HG03196 (cell line): ENCODE measurements around the gene RRP1.

ENCODE experiments used
- ATAC-seq: cut with Tn5 transposase; IDR thresholded peaks from one replicate; pipeline ENCODE4 v1.9.1; 2021; ENCODE audit not compliant: unreplicated experiment

The RRP1 gene

DNA sequence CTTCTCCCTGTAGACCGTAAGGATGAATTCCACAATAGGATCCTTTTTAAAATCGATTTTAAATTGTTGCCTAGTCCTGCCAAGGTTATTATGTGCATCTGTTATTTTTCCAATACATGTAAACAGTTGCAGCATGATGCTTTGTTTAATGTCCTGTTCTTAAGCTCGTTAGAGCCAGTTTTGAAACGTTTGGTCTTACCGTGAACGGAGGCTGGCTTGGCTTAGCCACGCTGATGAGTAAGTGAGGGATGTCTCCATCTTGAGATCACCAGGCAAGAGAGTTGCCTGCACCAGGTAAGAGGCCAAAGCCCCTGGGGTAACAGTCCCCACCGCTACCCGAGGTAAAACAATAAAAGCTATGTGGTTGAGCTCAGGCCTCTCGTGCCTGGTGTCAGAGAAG, 30.6 kb upstream of the RRP1 start:
- no peak for ATAC-seq

DNA sequence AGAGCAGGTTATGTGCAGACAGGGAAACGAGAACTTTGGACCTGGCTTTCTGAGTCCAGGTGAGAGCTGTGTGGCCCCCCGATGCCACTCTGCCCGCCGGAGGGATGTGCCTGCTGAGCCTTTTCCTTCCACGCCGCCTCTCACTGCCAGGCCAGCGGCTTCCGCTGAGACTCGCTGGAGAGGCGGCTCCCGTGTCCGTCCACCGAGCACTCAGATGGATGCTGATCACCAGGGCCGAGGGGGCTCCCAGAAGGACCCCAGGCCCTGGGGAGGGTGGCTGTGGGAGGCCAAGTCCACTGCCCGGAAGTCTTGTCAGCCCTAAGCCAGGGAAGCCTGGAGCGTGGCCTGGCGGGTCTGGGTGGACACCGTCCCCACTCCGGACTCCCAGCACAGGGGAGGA, 29.7 kb upstream of the RRP1 start:
- no peak for ATAC-seq

DNA sequence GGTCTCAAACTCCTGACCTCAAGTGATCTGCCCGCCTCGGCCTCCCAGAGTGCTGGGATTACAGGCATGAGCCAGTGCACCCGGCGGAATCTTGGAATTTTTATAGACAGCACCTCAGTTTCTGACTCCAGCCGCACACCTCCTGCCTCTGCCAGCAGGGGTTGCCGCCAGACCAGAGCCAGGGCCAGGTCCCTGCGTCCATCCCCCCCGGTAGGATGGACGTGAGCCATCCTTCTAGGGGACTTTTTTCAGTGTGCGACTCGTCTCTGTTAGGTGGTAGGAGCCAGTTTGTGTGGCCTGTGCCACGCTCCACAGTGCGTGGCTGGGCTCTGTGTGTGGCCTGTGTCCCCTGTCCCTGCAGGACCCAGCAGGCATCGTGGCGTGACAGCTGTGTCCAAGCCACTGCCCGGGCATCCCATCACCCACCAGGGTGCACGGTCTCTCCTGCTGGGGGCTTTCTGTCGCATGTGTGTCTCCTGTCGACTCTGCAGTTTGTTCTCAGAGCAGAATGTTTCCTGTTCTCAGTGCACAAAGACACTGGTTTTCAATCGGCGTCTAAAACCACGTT, 28.9 kb upstream of the RRP1 start:
- no peak for ATAC-seq

DNA sequence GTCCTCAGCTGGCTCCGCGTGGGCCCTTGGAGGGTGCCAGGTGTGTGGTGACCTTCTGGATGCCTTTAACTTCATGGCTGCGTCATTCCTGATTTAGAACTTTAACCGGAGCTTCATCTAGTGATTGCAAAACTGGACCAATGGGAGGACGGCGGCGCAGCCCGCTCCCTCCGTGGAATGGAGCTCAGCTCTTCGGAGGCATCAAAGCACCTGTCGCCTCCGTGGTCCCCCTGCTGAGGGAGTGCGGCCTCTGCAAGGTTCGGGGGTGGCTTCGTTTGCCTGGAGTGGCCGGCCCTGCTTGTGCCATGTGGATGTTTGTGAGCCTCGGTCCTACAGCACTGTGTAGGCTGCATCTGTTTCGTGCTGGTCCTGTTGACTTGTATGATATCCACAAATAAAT, 27.5 kb upstream of the RRP1 start:
- ATAC-seq: no peak

DNA sequence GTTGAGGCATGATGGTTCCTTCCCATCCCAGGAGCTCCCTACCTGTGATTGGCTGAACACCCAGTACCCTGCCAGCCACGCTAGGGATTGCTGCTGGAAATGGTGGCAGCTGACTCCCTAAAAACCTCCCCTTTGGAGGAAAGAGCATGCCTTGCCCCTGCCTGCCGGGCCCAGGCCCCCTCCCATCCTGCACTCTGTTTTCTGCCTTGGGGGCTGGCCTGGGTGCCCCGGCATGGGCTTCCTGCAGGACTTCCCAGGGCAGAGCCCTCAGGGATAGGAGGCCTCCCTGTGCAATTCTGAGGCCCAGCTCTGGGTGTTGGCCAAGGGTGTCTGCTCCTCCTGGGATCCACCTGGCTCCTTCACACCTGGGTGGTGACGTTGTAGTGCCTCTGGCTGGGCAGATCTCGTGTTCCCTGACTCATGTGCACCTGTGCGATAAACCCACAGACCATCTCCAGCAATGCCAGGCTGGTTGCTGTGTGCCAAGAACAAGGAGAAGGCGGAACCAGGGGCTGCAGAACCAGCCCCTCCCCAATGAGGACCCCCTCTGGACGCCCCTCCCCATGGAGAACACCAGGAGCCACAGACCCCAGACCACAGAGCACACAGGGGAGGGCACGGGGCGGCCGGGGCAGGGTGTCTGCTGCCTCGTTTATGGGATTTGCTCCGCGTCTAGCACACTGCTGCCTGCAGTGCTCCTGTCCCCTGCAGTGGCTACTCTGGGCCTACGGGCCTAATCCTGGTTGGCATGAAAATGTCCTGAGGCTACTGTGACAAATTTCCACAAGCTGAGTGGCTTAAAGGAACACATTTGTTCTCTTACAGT, 26.9 kb upstream of the RRP1 start:
- no peak for ATAC-seq

DNA sequence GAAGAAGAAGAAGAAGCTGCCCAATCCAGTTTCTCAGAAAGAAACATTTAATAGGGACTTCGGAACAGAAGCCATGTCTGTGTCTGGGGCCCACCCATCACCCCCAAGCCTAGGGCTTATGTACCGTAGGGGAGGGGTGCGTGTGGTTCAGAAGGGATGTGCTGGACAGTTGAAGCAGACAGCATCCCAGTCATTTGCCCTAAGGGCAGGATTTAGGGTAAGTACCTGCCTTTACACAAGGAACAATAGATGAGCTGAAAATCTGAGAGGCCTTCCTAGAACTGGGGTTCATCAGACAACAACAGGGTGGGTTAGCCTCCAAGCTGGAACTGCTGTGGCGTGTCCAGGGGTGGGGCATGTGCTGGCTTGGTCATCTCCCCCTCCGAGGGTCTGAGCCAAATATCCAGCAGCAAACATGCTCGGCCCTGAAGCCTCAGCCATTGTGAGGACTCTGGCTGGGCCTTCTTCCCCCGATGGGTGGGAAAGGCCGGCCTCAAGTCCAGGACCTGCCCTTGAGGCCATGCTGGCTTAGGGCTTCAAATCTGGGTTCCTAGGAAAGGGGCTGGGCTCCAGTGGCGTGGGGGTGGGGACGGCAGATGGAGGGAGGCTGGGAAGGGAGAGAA, 25.4 kb upstream of the RRP1 start:
- no peak for ATAC-seq

DNA sequence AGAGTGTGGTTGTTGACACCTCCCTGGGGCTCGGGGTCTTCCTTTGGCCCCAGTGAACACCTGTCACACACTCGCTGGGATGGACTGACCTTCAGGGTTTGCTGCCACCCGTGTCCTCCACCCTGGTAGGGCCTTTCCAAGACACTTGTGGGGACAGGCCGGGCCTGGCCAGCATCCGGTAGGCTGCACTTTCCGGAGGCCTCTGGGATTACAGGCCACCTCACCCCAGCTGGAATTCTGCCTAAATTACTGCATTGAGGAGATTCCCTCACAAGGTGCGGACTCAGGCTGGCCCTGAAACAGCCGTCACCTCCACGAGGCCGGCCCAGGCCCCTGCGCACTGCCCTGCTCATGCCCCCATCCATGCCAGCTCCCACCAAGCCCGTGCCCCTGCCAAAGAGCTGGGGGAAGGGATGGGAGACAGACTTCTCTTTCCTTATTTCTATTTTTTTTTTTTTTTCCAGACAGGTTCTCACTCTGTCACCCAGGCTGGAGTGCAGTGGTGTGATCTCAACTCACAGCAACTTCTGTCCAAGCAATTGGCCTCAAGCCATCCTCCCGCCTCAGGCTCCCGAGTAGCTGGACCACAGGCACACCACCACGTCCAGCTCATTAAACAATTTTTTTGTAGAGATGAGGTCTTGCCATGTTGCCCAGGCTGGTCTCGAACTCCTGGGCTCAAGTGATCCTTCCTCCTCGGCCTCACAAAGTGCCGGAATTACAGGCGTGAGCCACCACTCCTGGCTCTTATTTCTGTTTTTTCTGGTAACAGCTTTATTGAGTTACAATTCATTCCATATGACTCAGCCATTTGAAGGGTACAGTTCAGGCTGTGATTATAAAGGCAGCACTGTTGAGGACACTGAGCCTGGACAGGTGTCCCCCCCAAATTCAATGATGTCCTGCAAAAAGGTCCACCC, 24.5 kb upstream of the RRP1 start:
- no peak for ATAC-seq

GRCh38 chr21:43766734-43767497, 22.5 kb upstream of the RRP1 start:
- no peak for ATAC-seq

DNA sequence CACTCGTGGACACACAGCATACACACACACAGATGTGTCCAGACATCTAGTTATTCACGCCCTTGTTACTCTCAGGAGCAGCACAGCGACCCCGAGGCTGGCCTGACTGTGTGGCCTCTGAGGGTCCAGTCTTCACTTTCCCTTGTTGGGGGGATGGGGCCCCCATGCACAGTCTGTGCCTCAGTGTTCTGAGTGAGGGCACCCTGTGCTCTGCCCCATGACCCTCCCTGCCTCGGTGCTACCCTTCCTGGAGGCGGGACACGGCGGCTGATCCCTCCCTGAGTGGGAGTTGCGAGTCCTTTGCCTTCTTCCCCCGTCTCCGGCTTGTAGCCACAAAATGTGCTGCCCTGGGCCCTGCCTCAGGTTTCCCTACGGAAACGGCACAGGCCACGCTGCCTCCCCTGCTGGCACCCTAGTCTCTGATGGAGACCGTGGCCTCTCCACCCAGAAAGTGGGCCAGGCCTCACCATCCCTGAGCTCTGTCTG, 21.8 kb upstream of the RRP1 start:
- ATAC-seq: no peak

DNA sequence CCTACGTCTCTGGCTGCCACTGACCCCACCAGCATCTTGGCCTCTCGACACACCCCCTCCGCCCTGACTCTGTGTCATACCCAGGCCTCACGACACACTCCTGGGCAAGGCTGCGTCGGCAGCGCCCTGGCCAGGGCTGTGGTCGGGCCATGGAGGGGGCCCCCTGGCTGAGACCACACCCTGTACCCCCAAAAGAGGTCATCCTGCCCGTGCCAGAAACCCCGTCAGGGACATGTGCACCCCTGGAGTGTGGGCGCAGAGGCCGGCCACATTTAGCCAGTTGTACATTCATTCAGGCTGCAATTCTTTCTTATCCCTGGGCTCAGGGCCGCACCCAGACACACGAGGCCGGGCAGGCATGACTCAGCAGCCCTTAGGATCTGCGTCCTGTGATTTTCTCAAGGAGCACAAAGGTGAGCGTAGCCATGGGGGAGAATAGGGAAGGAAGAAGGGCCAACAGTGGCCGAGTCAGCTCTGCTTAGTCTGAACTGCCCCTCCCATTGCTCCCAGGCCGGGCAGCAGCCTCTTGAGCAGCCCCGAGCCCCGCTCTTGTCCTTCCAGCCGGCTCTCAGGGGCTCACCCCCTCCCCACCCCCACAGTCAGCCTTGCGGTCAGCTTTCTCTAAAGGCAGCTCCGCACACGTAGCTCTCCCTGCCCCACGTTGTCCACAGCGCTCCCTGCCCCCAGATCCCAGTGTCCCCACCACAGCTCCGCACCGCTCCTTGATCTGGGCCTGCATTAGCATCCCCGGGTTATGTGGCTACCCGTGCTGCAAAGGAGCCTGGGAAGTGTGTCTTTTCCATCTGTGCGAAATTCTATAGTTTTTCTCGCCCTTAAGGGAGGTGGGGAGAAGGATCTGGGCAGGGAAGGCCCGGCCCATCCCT, 21.2 kb upstream of the RRP1 start:
- ATAC-seq: no peak

DNA sequence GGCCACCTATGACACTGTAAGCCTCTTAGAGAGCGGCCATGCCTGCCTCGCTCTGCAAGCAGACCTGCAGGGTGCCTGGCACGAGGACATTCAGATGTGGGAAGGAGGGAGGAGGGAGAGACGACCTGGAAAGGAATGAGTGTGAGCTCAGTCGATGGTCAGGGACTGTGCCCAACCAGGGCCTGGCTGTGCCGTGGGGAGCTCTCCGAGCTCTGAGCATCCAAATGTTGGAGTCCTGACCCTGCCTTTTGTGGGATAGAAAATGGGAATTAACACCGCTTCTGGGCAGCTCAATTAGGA, 20.6 kb upstream of the RRP1 start:
- no peak for ATAC-seq

GRCh38 chr21:43769325-43769958, 19.9 kb upstream of the RRP1 start:
- no peak for ATAC-seq

DNA sequence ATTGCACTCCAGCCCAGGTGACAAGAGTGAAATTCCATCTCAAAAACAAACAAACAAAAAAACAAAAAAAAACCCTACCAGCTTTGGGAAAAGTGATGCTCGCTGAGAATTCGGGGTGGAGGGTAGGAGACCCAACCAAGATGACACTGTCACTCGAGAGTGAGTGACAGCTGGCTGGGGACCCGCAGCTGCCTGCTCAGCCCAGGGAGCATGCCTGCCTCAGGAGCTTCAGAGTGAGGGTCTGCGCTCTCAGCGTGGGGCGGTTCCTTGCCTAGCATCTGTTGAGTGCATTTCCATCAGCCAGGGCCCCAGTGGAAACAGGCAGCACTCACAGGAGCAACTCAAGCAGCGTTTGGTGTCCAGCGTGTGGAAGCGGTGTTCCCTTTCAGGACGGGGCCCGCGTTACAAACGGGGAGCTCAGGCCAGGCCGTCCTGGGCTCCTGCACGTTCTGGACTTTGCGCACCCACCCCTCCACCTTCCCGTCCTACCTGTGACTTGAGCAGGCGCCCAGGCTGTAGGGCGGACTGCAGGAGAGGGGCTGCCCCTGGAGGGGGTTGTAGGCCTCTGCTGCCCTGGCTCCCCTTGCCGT, 19.2 kb upstream of the RRP1 start:
- no peak for ATAC-seq

DNA sequence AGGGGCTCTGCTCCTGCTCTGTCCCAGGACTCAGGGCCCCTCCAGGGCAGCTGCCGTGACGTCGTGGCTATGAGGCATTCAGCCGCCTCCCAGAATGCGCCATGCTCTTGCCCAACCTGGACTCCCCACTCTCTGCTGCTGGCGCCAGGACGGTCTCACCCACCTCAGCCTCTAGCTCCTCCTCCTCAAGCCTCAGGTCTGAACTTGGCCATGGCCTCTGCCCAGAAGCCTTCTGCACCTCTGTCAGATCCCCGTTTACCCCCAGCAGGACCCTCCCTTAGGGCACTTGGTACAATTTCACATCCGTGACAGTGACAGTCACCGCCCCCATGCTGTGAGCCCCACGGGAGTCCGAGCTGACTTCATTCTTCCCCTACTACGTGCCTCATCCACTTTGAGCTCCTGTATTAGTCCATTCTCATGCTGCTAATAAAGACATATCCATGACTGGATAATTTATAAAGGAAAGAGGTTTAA, 18.1 kb upstream of the RRP1 start:
- no peak for ATAC-seq

GRCh38 chr21:43771698-43772424, 17.5 kb upstream of the RRP1 start:
- ATAC-seq: no peak

GRCh38 chr21:43772425-43772821, 17.0 kb upstream of the RRP1 start:
- ATAC-seq: no peak

GRCh38 chr21:43774163-43774562, 15.2 kb upstream of the RRP1 start:
- no peak for ATAC-seq

DNA sequence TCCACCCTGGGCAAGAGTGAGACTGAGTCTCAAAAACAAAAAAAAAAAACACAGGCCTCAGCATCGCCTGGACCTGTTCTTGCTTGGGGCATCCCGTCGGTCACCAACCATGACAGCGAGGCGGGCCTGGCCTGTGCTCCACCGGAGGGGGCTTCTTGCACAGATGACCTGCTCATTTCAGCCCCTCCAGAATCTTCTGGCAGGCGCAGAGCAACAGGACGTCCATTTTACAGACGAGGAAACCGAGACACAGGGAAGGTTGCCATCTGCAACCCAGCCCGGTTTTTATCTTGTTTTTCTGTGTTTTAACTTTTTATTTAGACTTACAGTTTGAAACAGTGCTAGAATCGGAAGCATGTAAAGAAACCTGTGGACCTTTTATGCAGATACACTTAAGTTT, 14.2 kb upstream of the RRP1 start:
- no peak for ATAC-seq
